MM.1S (cell line): ENCODE measurements around the gene GJB4.

Experiments
- CTCF ChIP-seq: fragments of 300-600 bp; sonication (generic); IDR thresholded peaks from 2 replicates; pipeline ENCODE4 v1.5.1; 2016; ENCODE audit warnings: antibody characterized with exemption, low read length, mixed read lengths
- EZH2 ChIP-seq: fragments of 300-600 bp; sonication (generic); optimal IDR thresholded peaks from 2 replicates; pipeline ENCODE3; 2017; ENCODE audit warnings: low read depth, mild to moderate bottlenecking, antibody characterized with exemption, low read length, mixed read lengths
- EZH2phosphoT487 ChIP-seq: fragments of 300-600 bp; sonication (generic); IDR thresholded peaks from 2 replicates; pipeline ENCODE4 v1.6.1; 2018; ENCODE audit warnings: antibody characterized with exemption, low read length

- TF ChIP-seq CTCF (no peak), EZH2 (no peak), EZH2phosphoT487 (no peak)
Observed at GRCh38 chr1:34726861-34727260, 32.7 kb upstream of the GJB4 start.
